Type B pancreatic cell (in vitro differentiated cells): ENCODE results near the gene INTS7. TPM values are rescaled to one million over a fixed set of nuclear protein-coding genes. Genes with fewer than 3 reads are reported as not detected.

Source experiments
- DNase-seq: peaks from one replicate; pipeline ENCODE4 v3.0.0; 2021; ENCODE audit warnings: mixed read lengths; ENCODE audit not compliant: unreplicated experiment; ENCODE audit errors: extremely low spot score
- H3K27ac Mint-ChIP-seq: 2 replicates; pipeline ENCODE4 v1.8.0; 2021; ENCODE audit warnings: mild to moderate bottlenecking, mixed read lengths
- H3K27me3 Mint-ChIP-seq: 2 replicates; pipeline ENCODE4 v1.8.0; 2021; ENCODE audit warnings: mixed read lengths
- H3K36me3 Mint-ChIP-seq: 2 replicates; pipeline ENCODE4 v1.8.0; 2021; ENCODE audit warnings: mixed read lengths
- H3K4me1 Mint-ChIP-seq: one replicate; pipeline ENCODE4 v1.8.0; 2021; ENCODE audit warnings: mixed read lengths; ENCODE audit not compliant: unreplicated experiment
- H3K4me3 Mint-ChIP-seq: 2 replicates; pipeline ENCODE4 v1.8.0; 2021; ENCODE audit warnings: mild to moderate bottlenecking, mixed read lengths
- H3K9me3 Mint-ChIP-seq: 2 replicates; pipeline ENCODE4 v1.8.0; 2021; ENCODE audit warnings: mixed read lengths
- total RNA-seq: library from RNA; stranded (reverse); gene quantifications from 2 replicates; pipeline ENCODE4 v1.2.1, GENCODE V29; 2021; ENCODE audit warnings: low replicate concordance
- TF ChIP-seq, protein P1 (sequence below): fragments of 200-600 bp; sonication (generic); conservative IDR thresholded peaks from 2 replicates; pipeline ENCODE4 v1.5.0; 2021; ENCODE audit warnings: antibody characterized with exemption, mild to moderate bottlenecking

INTS7 gene
- total RNA-seq, 1 donor from 2014 or later = 23.9 TPM

DNA sequence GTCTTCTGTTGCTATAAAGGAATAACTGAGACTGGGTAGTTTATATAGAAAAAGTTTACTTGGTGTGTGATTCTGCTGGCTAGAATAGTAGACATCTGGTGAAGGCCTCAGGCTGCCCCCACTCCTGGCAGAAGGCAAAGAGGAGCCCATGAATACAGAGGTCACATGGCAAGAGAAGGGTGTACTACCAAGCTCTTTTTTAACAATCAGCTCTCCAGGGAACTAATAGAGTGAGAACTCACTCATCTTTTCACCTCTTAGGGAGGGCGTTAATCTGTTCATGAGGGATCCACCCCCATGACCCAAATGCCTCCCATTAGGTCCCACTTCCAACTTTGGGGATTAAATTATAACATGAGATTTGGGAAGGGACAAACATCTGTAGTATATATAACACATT lies 9.5 kb upstream of the INTS7 start:
- no peak for DNase-seq
- peaks cover 25% of the 10 kb centered on the region for H3K36me3 Mint-ChIP-seq
- H3K9me3 Mint-ChIP-seq = no peaks in the 10 kb centered on the region
- no peak overlapping the region for H3K27ac Mint-ChIP-seq
- H3K4me3 Mint-ChIP-seq = no peak overlapping the region
- TF ChIP-seq, protein P1, sequence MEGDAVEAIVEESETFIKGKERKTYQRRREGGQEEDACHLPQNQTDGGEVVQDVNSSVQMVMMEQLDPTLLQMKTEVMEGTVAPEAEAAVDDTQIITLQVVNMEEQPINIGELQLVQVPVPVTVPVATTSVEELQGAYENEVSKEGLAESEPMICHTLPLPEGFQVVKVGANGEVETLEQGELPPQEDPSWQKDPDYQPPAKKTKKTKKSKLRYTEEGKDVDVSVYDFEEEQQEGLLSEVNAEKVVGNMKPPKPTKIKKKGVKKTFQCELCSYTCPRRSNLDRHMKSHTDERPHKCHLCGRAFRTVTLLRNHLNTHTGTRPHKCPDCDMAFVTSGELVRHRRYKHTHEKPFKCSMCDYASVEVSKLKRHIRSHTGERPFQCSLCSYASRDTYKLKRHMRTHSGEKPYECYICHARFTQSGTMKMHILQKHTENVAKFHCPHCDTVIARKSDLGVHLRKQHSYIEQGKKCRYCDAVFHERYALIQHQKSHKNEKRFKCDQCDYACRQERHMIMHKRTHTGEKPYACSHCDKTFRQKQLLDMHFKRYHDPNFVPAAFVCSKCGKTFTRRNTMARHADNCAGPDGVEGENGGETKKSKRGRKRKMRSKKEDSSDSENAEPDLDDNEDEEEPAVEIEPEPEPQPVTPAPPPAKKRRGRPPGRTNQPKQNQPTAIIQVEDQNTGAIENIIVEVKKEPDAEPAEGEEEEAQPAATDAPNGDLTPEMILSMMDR = no peak
- no peaks in the 10 kb centered on the region for H3K27me3 Mint-ChIP-seq
- H3K4me1 Mint-ChIP-seq = peaks cover 4% of the 10 kb centered on the region

DNA sequence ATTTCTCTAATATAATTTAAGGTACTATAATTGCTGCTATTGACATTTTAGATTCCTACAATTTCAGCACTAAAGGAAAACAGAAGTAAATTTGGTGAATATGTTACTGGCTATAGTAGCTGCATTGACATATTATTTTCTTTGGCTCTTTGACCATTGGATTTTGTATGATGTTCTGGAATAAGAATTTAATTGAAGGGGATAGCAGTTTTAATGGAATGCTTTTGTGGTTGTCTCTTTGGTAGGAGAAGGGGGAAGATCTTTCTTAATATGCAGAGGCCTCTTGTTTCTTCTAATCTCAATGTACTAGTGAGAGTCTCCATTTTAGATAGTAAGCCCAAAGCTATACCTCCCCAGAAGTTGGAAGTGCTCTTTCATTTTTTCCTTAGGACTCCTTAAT lies 7.1 kb upstream of the INTS7 start:
- Mint-ChIP-seq H3K9me3 (no peaks in the 10 kb centered on the region), H3K4me1 (peaks cover 11% of the 10 kb centered on the region), H3K4me3 (no peak overlapping the region), H3K36me3 (peaks cover 25% of the 10 kb centered on the region), H3K27ac (no peak overlapping the region), H3K27me3 (no peaks in the 10 kb centered on the region)
- no peak for DNase-seq
- TF ChIP-seq, protein P1 = no peak

DNA sequence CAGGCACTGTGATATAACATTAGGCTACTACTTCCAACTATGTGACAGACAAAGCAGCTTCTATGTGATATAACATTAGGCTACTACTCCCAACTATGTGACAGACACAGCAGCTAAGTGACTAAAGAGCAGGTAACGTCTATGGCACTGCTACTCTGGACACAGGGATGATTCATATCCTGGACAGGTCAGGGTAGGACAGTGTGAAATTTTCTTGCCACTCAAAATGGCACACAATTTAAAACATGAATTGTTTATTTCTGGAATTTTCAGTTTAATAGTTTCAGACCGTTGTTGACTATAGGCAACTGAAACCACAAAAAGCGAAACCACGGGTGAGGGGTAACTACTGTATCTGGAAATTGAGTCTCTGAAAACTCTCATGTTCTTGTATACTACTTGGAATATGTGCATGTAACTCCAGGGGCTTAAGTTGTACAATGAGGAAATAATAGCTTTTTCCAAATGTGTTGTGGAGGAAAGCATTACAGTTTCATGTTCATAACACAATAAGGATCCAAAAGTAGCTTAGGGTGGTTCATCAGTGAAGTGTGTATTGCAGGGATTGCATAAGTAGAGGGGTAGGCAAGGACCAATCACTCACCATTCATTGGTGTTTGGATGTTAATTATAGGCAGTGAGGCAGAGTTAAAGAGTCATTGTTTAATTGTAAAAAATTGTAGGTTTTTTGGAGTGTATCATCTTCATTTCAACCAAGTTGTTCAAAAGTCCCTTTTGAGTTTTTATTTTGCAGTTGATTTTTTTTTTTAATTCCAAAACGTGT lies 5.5 kb upstream of the INTS7 start:
- Mint-ChIP-seq H3K27me3 (no peaks in the 10 kb centered on the region), H3K4me3 (no peak overlapping the region), H3K9me3 (no peaks in the 10 kb centered on the region), H3K36me3 (peaks cover 21% of the 10 kb centered on the region), H3K4me1 (peaks cover 11% of the 10 kb centered on the region), H3K27ac (no peak overlapping the region)
- no peak for DNase-seq
- TF ChIP-seq, protein P1 = no peak

DNA sequence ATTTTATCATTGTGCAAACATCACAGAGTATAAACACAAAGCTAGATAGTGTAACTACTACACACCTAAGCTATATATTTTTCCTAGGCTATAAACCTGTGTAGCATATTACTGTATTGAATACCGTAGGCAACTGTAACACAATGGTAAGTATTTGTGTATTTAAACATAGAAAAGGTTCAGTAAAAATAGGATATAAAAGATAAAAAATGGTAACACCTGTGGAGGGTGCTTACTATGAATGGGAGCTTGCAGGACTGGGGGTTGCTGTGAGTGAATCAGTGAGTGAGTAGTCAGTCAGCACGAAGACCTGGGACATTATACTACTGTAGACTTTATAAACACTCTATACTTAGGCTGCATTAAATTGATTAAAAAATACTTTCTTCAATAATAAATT lies 4.3 kb upstream of the INTS7 start:
- TF ChIP-seq, protein P1 = no peak
- H3K4me3 Mint-ChIP-seq = no peak overlapping the region
- H3K27ac Mint-ChIP-seq = no peak overlapping the region
- no peak for DNase-seq
- H3K36me3 Mint-ChIP-seq = peaks cover 12% of the 10 kb centered on the region
- peaks cover 11% of the 10 kb centered on the region for H3K4me1 Mint-ChIP-seq
- H3K9me3 Mint-ChIP-seq = no peaks in the 10 kb centered on the region
- no peaks in the 10 kb centered on the region for H3K27me3 Mint-ChIP-seq

DNA sequence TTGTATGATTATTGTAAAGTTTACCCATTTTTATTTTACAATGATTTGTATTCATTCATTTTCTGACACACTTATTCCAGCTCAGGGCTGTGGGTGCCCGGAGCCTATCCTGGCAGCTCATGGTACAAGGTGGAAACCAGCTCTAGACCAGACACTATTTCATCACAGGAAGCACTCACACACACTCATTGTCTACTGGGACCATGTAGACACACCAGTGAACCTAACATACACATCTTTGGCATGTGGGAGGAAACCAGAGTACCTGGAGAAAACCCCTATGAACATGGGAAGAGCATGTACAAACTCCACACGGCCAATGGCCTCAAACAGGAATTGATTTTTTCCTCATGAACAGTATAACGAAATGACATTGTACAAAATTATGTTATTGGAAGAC lies 2.5 kb upstream of the INTS7 start:
- DNase-seq = no peak
- Mint-ChIP-seq H3K9me3 (no peaks in the 10 kb centered on the region), H3K27ac (no peak overlapping the region), H3K27me3 (no peaks in the 10 kb centered on the region), H3K4me3 (peak overlapping the region; percentile 40), H3K36me3 (peaks cover 14% of the 10 kb centered on the region), H3K4me1 (peaks cover 16% of the 10 kb centered on the region)
- TF ChIP-seq, protein P1 = no peak
